AG04450 (cell line): ENCODE data around the gene CCDC187. TPM values are rescaled to one million over a fixed set of nuclear protein-coding genes. Genes with fewer than 3 reads are reported as not detected.

ENCODE experiments used
- CTCF ChIA-PET: fragments of 300-600, 350-600 bp; formaldehyde crosslinking; extraction: SDS; loops from one replicate; lab custom pipeline; 2022; ENCODE audit warnings: antibody characterized with exemption, inconsistent platforms; lab: Charles Lee
- POLR2A ChIA-PET: fragments of 350-600 bp; formaldehyde crosslinking; extraction: SDS; loops from one replicate; lab custom pipeline; 2021; ENCODE audit warnings: antibody characterized with exemption, inconsistent platforms; lab: Yijun Ruan, JAX
- DNase-seq: peaks from one replicate; pipeline ENCODE4 v3.0.0-alpha.2; 2011; ENCODE audit warnings: low read depth, low spot score
- H3K27ac ChIP-seq: one replicate; pipeline ENCODE4 v1.5.1; 2012; ENCODE audit warnings: low read depth, low read length, control low read depth
- H3K27me3 ChIP-seq: one replicate; pipeline ENCODE4 v1.6.0; 2012; ENCODE audit warnings: low read length; ENCODE audit not compliant: control insufficient read depth, insufficient read depth
- H3K4me3 ChIP-seq: 2 replicates; pipeline ENCODE4 v1.5.1; 2011; ENCODE audit warnings: mild to moderate bottlenecking, low read depth, low read length, control low read depth
- H3K9me3 ChIP-seq: 2 replicates; pipeline ENCODE4 v1.5.1; 2012; ENCODE audit warnings: low read length; ENCODE audit not compliant: control insufficient read depth, insufficient read depth
- polyA plus RNA-seq: library from polyadenylated mRNA; depleted of rRNA; stranded (reverse); fragments of >200 nt; gene quantifications from 2 replicates; pipeline ENCODE4 v1.2.3, GENCODE V29; 2011
- TF ChIP-seq, protein P1 (sequence below): IDR thresholded peaks from 2 replicates; pipeline ENCODE4 v1.5.1; 2011; ENCODE audit warnings: low read depth, low read length, control low read depth, inconsistent platforms

CCDC187 gene
- polyA plus RNA-seq, 1 experiment, result not detected

DNA sequence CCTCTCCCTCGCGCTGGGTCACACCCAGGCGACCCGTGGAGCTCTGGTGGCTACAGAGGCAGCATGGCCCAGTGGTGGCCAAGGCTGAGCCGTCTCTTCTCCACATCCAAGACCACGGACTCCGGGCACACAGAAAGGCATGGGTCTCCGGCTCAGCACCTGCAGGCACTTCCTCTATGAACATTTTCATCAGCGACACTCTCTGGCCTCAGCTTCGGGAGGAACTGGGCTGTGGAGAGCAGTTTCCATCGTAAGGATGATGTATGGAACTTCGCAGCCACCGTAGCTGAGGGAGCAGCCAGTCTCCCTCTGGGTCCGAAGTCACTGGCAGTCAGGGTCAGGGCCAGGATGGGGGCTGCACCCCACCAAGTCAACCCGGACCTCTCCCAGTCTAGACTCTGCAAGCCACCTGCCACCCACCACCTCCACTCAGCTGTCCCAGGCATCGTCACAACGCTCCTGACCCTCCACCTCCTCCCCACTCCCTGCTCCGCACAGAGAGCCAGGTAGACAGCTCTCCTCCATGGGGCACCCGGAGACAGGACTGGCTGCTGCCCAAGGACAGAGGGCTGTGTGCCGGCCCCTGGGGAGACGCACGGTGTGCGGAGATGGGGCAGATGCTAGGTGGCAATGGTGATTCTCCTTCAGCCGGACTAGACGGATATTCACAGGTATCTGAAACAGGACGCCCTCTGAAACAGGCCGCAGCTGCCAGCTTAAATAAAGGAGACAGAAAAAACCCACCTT lies 68.0 kb downstream of the CCDC187 start:
- POLR2A ChIA-PET, result no interaction called here
- Histone ChIP-seq H3K27me3 (no peaks in the 10 kb centered on the region), H3K4me3 (no peak overlapping the region), H3K27ac (no peak overlapping the region), H3K9me3 (no peaks in the 10 kb centered on the region; the same call in 1 of the 2 replicates)
- no peak for DNase-seq
- CTCF ChIA-PET, result no interaction called here
- TF ChIP-seq, protein P1, sequence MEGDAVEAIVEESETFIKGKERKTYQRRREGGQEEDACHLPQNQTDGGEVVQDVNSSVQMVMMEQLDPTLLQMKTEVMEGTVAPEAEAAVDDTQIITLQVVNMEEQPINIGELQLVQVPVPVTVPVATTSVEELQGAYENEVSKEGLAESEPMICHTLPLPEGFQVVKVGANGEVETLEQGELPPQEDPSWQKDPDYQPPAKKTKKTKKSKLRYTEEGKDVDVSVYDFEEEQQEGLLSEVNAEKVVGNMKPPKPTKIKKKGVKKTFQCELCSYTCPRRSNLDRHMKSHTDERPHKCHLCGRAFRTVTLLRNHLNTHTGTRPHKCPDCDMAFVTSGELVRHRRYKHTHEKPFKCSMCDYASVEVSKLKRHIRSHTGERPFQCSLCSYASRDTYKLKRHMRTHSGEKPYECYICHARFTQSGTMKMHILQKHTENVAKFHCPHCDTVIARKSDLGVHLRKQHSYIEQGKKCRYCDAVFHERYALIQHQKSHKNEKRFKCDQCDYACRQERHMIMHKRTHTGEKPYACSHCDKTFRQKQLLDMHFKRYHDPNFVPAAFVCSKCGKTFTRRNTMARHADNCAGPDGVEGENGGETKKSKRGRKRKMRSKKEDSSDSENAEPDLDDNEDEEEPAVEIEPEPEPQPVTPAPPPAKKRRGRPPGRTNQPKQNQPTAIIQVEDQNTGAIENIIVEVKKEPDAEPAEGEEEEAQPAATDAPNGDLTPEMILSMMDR, result no peak

DNA sequence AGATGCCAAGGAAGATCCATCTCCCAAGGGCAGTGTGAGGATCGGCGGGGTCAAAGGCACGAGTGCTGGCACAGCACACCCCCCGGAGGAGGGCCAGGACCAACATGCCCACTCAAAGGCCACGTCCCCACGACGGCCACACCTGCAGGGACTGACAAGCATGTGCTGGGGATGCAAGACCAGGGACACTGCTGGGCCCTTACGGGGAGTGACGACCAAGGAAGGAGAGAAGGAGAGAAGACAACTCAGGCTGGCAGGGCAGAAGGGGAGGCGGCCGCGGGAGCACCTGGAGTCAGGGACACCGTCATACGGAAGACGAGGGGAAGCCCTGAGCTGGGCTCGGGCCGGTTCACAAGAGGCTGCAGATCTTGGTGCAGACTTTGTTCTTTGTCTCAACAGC lies 68.7 kb downstream of the CCDC187 start:
- DNase-seq, result no peak
- CTCF ChIA-PET, result no interaction called here
- POLR2A ChIA-PET, result no interaction called here
- H3K9me3 ChIP-seq, result no peaks in the 10 kb centered on the region; the same call in 1 of the 2 replicates
- H3K27me3 ChIP-seq, result no peaks in the 10 kb centered on the region
- no peak overlapping the region for H3K4me3 ChIP-seq
- H3K27ac ChIP-seq, result no peak overlapping the region
- TF ChIP-seq, protein P1, result no peak

DNA sequence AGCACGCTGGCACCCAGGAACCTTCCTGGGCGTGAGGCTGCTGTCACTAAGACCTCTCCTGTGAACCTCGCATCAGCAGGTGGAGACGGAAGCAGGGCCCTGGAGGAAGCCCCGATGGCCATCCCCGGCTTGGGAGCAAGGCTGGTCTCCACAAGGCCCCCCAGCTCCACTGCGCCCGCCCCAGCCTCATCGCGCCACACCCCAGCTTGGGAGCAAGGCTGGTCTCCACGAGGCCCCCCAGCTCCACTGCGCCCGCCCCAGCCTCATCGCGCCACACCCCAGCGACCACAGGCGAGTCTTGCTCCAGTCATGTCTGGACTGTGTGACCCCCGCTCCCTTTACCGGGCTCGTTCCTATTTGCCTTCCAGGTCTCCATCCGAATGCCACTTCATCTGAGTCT lies 69.3 kb downstream of the CCDC187 start:
- Histone ChIP-seq H3K27ac (no peak overlapping the region), H3K4me3 (no peak overlapping the region), H3K27me3 (no peaks in the 10 kb centered on the region), H3K9me3 (no peaks in the 10 kb centered on the region; the same call in 1 of the 2 replicates)
- TF ChIP-seq, protein P1, result no peak
- POLR2A ChIA-PET, result no interaction called here
- CTCF ChIA-PET, result interaction anchor here (0.9 kb wide), 1 partner anchor 10 kb away, joined by 3 read pairs; no protein-coding TSS in a partner anchor
- DNase-seq, result no peak

DNA sequence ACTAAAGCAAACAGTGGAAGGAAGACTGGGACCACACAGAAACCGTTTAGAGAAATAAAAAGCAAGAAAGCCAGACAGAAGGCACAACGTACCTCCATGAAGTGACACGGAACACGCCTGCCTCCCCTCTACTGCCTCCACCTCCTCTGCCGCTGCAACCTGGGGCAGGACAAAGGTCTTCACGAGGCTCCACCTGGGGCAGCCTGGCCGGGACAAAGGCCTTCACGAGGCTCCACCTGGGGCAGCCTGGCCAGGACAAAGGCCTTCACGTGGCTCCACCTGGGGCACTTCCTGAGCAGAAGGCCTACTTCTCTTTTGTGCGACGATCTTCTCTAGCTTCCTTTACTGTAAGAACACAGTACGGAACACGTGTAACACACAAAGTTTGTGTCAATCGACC lies 70.0 kb downstream of the CCDC187 start:
- no peak overlapping the region for H3K4me3 ChIP-seq
- H3K27ac ChIP-seq, result no peak overlapping the region
- ChIA-PET POLR2A (no interaction called here), CTCF (interaction anchor here (0.9 kb wide), 1 partner anchor 9 kb away, joined by 3 read pairs; no protein-coding TSS in a partner anchor)
- H3K27me3 ChIP-seq, result no peaks in the 10 kb centered on the region
- no peaks in the 10 kb centered on the region; the same call in 1 of the 2 replicates for H3K9me3 ChIP-seq
- TF ChIP-seq, protein P1, result no peak
- DNase-seq, result no peak

DNA sequence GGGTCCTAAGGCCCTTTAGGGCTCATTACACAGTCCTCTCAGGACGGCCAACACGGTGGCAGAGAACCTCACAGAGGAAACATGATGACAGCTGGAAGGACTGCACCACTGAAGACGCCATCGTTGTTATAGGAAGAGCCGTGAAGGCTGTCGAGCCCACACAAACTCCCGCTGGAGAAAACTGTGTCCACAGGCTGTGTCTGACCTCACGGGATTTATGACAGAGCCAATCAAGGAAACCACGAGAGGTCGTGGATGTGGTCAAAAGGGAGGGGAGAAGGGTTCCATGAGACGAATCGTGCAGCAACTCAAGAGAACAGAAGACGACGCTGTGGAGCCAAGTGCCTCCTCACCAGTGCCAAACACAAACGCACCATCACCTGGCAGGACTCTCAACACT lies 70.5 kb downstream of the CCDC187 start:
- ChIA-PET CTCF (interaction anchor here (0.9 kb wide), 1 partner anchor 9 kb away, joined by 3 read pairs; no protein-coding TSS in a partner anchor), POLR2A (no interaction called here)
- no peaks in the 10 kb centered on the region; the same call in 1 of the 2 replicates for H3K9me3 ChIP-seq
- H3K27me3 ChIP-seq, result no peaks in the 10 kb centered on the region
- H3K27ac ChIP-seq, result no peak overlapping the region
- TF ChIP-seq, protein P1, result no peak
- H3K4me3 ChIP-seq, result no peak overlapping the region
- DNase-seq, result no peak
